HG02763 (cell line): ENCODE data around the gene CD163.
"Not testable (repeated sequence)": the region's sequence is repeated elsewhere in the genome, so short reads cannot be mapped to it uniquely, and the experiment has no call there.

Experiments used
- ATAC-seq: cut with Tn5 transposase; IDR thresholded peaks from one replicate; pipeline ENCODE4 v1.9.1; 2021; ENCODE audit warnings: mild to moderate bottlenecking, moderate library complexity; ENCODE audit not compliant: unreplicated experiment

The CD163 gene

GRCh38 chr12:7503686-7504415 lies at the start of gene CD163:
TSS of gene CD163 (minus strand) at chr12:7503777. CDS start at chr12:7503690, 87 bp downstream.
- ATAC-seq: no peak

GRCh38 chr12:7542813-7543212 lies 39.2 kb upstream of the CD163 start:
- no peak for ATAC-seq

- ATAC-seq: no peak
Measured at GRCh38 chr12:7542046-7542445, 38.5 kb upstream of the CD163 start.

GRCh38 chr12:7514416-7514815 lies 10.8 kb upstream of the CD163 start:
- no peak for ATAC-seq

- no peak for ATAC-seq
Measured at GRCh38 chr12:7512553-7512952, 9.0 kb upstream of the CD163 start.

GRCh38 chr12:7509793-7510470 lies 6.4 kb upstream of the CD163 start:
- ATAC-seq: not testable (repeated sequence)

- no peak for ATAC-seq
Measured at GRCh38 chr12:7502612-7503011, 965 bp downstream of the CD163 start.

GRCh38 chr12:7501031-7501588 lies 2.5 kb downstream of the CD163 start:
- no peak for ATAC-seq

GRCh38 chr12:7499636-7500035 lies 3.9 kb downstream of the CD163 start:
- ATAC-seq: no peak

- ATAC-seq: no peak
Measured at GRCh38 chr12:7498809-7499208, 4.8 kb downstream of the CD163 start.

- ATAC-seq: no peak
Measured at GRCh38 chr12:7497661-7498060, 5.9 kb downstream of the CD163 start.

GRCh38 chr12:7496451-7496850 lies 7.1 kb downstream of the CD163 start:
- ATAC-seq: no peak

- no peak for ATAC-seq
Measured at GRCh38 chr12:7495136-7495535, 8.4 kb downstream of the CD163 start.

GRCh38 chr12:7493006-7493405 lies 10.6 kb downstream of the CD163 start:
- no peak for ATAC-seq

GRCh38 chr12:7486512-7486911 lies 17.1 kb downstream of the CD163 start:
- no peak for ATAC-seq

GRCh38 chr12:7485095-7485494 lies 18.5 kb downstream of the CD163 start:
- ATAC-seq: no peak

GRCh38 chr12:7483343-7483742 lies 20.2 kb downstream of the CD163 start:
- no peak for ATAC-seq

- no peak for ATAC-seq
Measured at GRCh38 chr12:7479771-7480170, 23.8 kb downstream of the CD163 start.

GRCh38 chr12:7472060-7472459 lies 31.5 kb downstream of the CD163 start:
- no peak for ATAC-seq

GRCh38 chr12:7460375-7461259 lies 43.0 kb downstream of the CD163 start:
- no peak for ATAC-seq

- ATAC-seq: no peak
Measured at GRCh38 chr12:7459973-7460372, 43.6 kb downstream of the CD163 start.
